ENCODE data around the gene USP10. TPM values are rescaled to one million over a fixed set of nuclear protein-coding genes. Genes with fewer than 3 reads are reported as not detected.

USP10 gene
- total RNA-seq, 1 experiment from 2014 or later = 203 TPM

GRCh38 chr16:84815462-84815861 lies 115.7 kb downstream of the USP10 start:
- DNase-seq = no peak
- Mint-ChIP-seq H3K9me3 (no peaks in the 10 kb centered on the region; a peak in 3 of 5 replicates), H3K4me1 (peaks cover 12 to 13% of the 10 kb centered on the region in 2 experiments), H3K27me3 (ENCODE audit: low read depth) (peaks cover 83% of the 10 kb centered on the region), H3K36me3 (ENCODE audit: insufficient read depth in 1 of 3, low read depth in 3 of 3) (no peaks in the 10 kb centered on the region), H3K4me3 (no peak overlapping the region), H3K27ac (no peak overlapping the region)
- WGBS (ENCODE audit: extremely low coverage, insufficient read length, low lambda C conversion rate) = no CpG with 5 or more reads among the region's 7 CpGs
- Histone ChIP-seq H3K18ac (ENCODE audit: insufficient read length, low read depth, low read length) (no peak overlapping the region), H3K23ac (ENCODE audit: insufficient read length, low read depth, low read length) (no peak overlapping the region), H3K56ac (ENCODE audit: insufficient read length, low read depth, low read length) (no peak overlapping the region), H3K27ac (ENCODE audit: insufficient read length, low read depth, low read length) (no peak overlapping the region), H4K5ac (ENCODE audit: insufficient read length, low read depth, low read length) (no peak overlapping the region), H3K4me1 (ENCODE audit: insufficient read depth, low read length) (no peaks in the 10 kb centered on the region; the same call in 1 of the 2 replicates), H4K8ac (replicated peaks; ENCODE audit: insufficient read length, low read depth, low read length) (no peak overlapping the region), H2BK5ac (ENCODE audit: insufficient read length, low read length) (no peak overlapping the region), H2BK12ac (ENCODE audit: insufficient read length, low read depth, low read length) (no peak overlapping the region), H3T11ph (ENCODE audit: low read length) (no peak overlapping the region), H3K79me1 (ENCODE audit: insufficient read depth, low read depth, low read length, poor library complexity, severe bottlenecking) (no peaks in the 10 kb centered on the region), H2AK5ac (ENCODE audit: insufficient read length, low read length) (no peak overlapping the region), H4K91ac (ENCODE audit: insufficient read length, low read depth, low read length) (no peak overlapping the region), H2BK120ac (ENCODE audit: low read depth, low read length, poor library complexity, severe bottlenecking) (no peak overlapping the region), H3K9ac (ENCODE audit: extremely low read depth, insufficient read length, low read length) (no peak overlapping the region), H3K79me2 (ENCODE audit: insufficient read depth, low read length) (no peaks in the 10 kb centered on the region), H3K27me3 (ENCODE audit: insufficient read depth, low read length) (peaks cover 5% of the 10 kb centered on the region; the same call in 1 of the 2 replicates), H3K14ac (ENCODE audit: insufficient read depth, low read length) (no peak overlapping the region), H2BK20ac (ENCODE audit: low read depth, low read length, poor library complexity, severe bottlenecking) (no peak overlapping the region), H3K9me3 (ENCODE audit: control insufficient read depth, low read depth, low read length) (no peaks in the 10 kb centered on the region), H4K20me1 (ENCODE audit: control insufficient read depth, insufficient read depth, insufficient read length) (no peaks in the 10 kb centered on the region), H2BK15ac (ENCODE audit: low read depth, low read length) (no peak overlapping the region), H3K23me2 (ENCODE audit: insufficient read length, low read depth, low read length, poor library complexity, severe bottlenecking) (no peaks in the 10 kb centered on the region), H3K4me2 (ENCODE audit: insufficient read depth, insufficient read length, low read length) (no peak overlapping the region), H3K4ac (ENCODE audit: low read depth, low read length) (no peak overlapping the region), H2AFZ (ENCODE audit: low read length) (no peak overlapping the region)
- TF ChIP-seq CTCF (conservative IDR thresholded peaks at IDR 0.05) = no peak

Data from H9 (cell line).